RPMI7951 (cell line): ENCODE data around the gene ITGB8. TPM values are rescaled to one million over a fixed set of nuclear protein-coding genes. Genes with fewer than 3 reads are reported as not detected.
"Not testable (repeated sequence)": the region's sequence is repeated elsewhere in the genome, so short reads cannot be mapped to it uniquely, and the experiment has no call there.

Experiments used
- DNase-seq: peaks from one replicate; pipeline ENCODE4 v3.0.0-alpha.2; 2012; ENCODE audit warnings: low read depth
- total RNA-seq: library from RNA; depleted of rRNA; stranded (reverse); fragments of >200 nt; shearing (Covaris generic); gene quantifications from 2 replicates; pipeline ENCODE4 v1.2.3, GENCODE V29; 2014; rRNA removed

Gene ITGB8
- total RNA-seq: 18.9 and 19.7 TPM in 2 replicates

- DNase-seq: peak; percentile 95
Measured at GRCh38 chr7:20330239-20330927, at the start of gene ITGB8. TSS of gene ITGB8 (plus strand) at chr7:20330900. CDS start at chr7:20331807, 907 bp downstream.

GRCh38 chr7:20282959-20283358, 47.7 kb upstream of the ITGB8 start:
- DNase-seq: no peak

GRCh38 chr7:20283385-20283784, 47.3 kb upstream of the ITGB8 start:
- DNase-seq: no peak

GRCh38 chr7:20284003-20284770, 46.5 kb upstream of the ITGB8 start:
- DNase-seq: no peak

DNA sequence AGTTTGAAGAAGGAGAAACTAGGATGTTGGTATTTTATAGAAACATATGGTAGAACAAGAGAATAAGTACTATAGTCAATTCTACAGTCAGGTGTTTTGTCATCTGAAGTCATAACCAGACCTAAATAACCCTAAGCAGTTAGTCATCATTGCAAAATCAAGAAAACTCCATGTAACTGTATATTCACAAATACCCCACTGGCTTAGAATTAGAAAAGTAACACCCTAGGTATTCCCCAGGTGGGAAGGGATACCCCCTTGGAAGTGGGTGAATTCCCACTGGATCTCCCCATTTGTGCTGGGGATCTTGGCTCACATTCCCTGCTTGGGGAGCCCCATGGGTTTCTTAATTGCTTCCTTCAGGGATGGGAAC, 45.9 kb upstream of the ITGB8 start:
- DNase-seq: no peak

DNA sequence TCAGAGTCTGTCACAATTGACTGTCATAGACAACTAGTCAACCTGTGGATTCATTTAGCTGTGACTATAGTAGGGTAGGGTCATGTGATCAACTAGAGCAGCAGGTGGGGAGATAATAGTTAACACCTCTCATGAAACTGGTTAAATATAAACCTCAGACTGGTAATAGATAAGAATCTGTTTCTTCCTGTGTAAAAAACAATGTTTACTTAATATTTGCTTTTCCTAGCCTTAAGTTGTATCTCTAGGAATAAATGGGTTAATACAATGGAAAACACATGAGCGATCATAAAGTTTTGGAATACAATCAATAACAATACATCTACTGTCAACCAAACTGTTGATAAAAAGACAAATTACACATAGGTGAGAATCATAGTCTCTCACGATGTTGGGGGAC, 43.4 kb upstream of the ITGB8 start:
- DNase-seq: no peak

DNA sequence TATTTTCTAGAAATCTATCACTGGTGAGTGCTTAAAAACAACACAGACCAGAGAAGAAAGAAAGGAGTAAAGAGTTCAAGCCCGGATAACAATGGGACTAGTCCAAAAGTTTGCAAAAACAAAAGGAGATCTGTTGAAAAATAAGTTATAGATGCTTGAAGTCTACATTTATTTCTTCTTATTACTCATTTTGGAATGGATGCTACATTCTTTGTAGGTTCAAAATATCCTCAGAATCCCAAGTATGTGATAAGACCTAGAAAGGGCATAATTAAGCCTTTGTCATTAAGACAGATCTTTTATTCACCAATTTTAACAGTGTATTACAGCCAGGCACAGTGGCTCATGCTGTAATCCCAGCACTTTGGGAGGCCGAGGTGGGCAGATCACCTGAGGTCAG, 42.7 kb upstream of the ITGB8 start:
- no peak for DNase-seq

- DNase-seq: no peak
Measured at GRCh38 chr7:20290505-20291111, 40.1 kb upstream of the ITGB8 start.

DNA sequence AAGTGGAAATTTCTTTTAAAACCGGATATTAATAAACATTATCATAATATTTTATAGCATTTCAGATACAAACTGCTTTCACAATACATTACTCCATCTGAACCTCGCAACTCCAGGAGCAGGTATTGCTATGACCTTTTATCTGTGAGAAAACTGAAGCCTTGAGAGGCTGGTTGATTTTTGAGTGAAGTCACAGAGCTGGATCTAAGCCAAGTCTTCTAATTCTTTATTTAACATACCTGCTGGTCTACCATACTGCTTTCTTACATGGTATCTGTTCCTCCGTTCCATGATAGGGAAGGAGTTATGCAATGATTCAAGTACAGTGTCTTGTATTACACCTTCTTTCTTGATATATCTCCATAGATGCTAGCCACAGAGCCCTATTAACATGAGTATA, 37.4 kb upstream of the ITGB8 start:
- DNase-seq: no peak

- DNase-seq: peak; percentile 36
Measured at GRCh38 chr7:20296444-20296843, 34.3 kb upstream of the ITGB8 start.

- no peak for DNase-seq
Measured at GRCh38 chr7:20296901-20297300, 33.8 kb upstream of the ITGB8 start.

- DNase-seq: no peak
Measured at GRCh38 chr7:20298486-20298901, 32.2 kb upstream of the ITGB8 start.

DNA sequence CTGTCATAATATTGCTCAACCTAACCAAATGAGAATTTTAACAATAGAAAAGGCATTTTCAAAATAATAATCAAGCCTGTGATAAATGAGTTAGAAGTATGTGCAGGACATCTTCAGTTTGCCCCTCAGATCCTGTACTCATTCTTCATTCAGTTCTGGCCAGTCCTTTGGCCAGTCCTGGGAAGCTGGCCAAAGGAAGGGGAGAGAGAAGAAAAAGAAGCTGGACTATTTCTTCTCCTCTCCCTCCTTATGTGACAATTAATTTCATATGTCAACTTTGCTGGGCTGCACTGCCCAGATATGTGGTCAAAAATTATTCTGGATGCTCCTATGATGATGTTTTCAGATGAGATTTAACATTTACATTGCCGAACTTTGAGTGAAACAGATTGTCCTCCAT, 31.6 kb upstream of the ITGB8 start:
- no peak for DNase-seq

DNA sequence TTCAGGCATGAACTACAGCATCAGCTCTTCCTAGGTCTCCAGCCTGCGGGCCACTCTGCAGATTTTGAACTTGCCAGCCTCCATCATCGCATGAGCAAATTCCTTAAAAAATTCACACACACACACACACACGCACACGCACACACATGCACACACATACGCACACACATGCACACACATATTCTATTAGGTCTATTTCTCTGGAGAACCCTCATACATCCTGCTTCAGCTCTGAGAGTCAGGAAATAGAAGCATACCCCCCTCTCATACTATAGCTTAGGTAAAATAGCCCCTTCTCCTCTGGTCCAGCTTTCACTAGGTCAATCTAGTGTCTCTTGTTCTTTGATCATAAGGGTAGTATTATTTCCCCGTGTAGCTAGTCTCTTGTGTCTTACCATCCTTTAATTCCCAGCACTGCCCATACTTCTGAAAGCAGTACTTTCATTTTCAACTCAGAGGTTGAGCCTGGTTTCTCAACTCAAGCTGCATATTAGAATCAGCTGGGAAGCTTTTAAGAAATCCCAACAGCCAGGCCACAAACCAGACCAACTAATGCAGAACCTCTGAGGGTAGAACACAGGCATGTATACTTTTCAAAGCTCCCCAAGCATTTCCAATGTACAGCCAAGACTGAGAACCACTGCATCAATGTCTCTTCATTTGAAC, 30.9 kb upstream of the ITGB8 start:
- peak; percentile 75 for DNase-seq

DNA sequence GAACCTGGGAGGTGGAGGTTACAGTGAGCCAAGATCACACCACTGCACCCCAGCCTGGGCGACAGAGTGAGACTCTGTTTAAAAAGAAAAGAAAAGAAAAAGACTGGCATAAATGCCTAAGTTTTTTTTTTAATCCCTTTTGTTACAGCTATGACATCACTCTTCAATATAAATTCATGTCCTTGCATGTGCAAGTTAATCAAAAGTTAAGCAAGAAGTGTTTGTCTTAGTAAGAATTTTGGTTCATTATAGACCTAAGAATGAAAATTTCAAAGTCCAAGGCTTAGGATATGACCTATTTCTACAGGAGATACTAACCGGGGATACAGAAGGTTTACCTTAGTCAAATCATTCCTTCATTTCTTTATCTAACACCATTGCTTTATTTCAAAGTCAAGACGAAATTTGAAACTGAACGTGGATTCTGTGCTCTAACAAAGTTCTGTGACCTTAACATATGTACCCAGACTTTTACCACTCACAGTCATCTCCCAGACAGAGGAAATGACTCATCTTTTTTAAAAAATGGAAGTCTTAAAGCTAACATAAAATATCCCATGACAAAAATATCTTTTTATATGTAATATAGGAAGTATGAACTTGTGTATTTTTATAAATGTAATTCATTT, 29.3 kb upstream of the ITGB8 start:
- DNase-seq: peak; percentile 77

GRCh38 chr7:20302300-20302699, 28.4 kb upstream of the ITGB8 start:
- not testable (repeated sequence) for DNase-seq

DNA sequence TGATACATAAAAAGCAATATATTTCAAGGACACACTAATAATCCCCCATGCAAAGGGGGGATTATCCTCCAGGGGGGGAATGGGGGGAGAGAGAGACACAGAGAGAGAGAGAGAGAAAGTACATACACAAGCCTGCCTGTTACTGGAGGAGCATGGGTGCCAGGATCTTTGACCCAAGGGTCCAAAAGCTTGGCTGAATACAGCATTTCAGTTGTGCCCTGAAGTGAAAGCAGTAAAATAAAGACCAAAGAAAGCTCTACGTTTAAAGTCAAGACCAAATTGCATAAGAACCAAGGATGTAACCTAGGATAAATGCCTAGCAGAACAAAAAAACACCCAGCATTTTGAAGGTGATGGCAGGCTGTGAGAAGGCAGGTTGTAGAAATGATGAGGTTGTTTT, 27.8 kb upstream of the ITGB8 start:
- no peak for DNase-seq

- DNase-seq: no peak
Measured at GRCh38 chr7:20304366-20304765, 26.3 kb upstream of the ITGB8 start.

- no peak for DNase-seq
Measured at GRCh38 chr7:20305726-20306125, 25.0 kb upstream of the ITGB8 start.

- peak; percentile 80 for DNase-seq
Measured at GRCh38 chr7:20306180-20306946, 24.3 kb upstream of the ITGB8 start.

DNA sequence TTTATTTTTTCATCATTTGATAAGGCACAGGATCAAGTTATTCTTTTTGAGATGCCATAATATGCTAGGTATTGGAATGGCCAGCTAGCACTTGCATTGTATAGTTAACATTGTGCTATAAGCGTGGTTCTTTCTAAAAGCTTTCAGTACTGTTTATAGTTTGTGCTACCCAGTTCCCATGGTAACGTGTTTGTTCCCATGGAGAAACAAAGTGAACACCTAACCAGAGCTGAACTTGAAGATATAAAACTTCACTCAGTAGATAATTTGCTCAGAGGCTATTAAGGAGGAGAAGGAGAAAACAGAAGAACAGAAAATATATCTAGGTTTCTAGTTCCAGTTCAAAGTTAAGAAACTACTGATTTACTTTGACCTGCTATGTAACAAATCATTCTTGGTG, 23.6 kb upstream of the ITGB8 start:
- peak; percentile 92 for DNase-seq
